Measurements from ENCODE around the gene XCL2.

DNA sequence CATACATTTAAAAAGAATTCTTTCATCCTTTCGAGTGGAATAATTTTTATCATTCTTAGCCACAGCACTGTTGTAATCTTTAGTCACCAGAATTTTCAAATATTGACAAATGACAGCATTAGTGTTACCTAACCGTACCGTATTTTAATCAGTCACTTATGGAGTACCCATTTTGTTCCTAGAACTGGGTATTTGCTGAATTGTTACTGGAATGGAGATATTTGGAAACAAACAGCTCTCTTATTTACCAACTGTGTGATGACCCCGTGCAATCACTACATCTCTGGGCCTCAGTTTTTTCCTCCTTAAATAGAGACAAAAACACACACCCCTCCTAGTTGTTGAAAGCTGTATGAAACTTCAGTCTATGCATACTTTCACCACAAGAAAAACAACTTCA, 7.9 kb upstream of the XCL2 start:
- TF ChIP-seq, protein P1, sequence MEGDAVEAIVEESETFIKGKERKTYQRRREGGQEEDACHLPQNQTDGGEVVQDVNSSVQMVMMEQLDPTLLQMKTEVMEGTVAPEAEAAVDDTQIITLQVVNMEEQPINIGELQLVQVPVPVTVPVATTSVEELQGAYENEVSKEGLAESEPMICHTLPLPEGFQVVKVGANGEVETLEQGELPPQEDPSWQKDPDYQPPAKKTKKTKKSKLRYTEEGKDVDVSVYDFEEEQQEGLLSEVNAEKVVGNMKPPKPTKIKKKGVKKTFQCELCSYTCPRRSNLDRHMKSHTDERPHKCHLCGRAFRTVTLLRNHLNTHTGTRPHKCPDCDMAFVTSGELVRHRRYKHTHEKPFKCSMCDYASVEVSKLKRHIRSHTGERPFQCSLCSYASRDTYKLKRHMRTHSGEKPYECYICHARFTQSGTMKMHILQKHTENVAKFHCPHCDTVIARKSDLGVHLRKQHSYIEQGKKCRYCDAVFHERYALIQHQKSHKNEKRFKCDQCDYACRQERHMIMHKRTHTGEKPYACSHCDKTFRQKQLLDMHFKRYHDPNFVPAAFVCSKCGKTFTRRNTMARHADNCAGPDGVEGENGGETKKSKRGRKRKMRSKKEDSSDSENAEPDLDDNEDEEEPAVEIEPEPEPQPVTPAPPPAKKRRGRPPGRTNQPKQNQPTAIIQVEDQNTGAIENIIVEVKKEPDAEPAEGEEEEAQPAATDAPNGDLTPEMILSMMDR (IDR thresholded peaks at IDR 0.05; ENCODE audit: low read length): no peak
- TF ChIP-seq EZH2 (IDR thresholded peaks at IDR 0.05; ENCODE audit: borderline replicate concordance, low read length): no peak

Measured in OCI-LY1 (cell line).